WTC11 (cell line): ENCODE results near the gene FHIT. TPM values are rescaled to one million over a fixed set of nuclear protein-coding genes. Genes with fewer than 3 reads are reported as not detected.

Experiments used
- ATAC-seq: fragments of 200-7000 bp; cut with Tn5 transposase; 2 replicates; pipeline ENCODE4 v1.10.0; 2021; ENCODE audit warnings: mild to moderate bottlenecking, moderate library complexity
- CTCF ChIA-PET: fragments of 300-600 bp; sonication (Branson Sonifier 250); formaldehyde crosslinking; loops from one replicate; lab custom pipeline; 2021; ENCODE audit warnings: antibody characterized with exemption; lab: Charles Lee
- POLR2A ChIA-PET: fragments of 350-600 bp; sonication (Branson Sonifier 250); formaldehyde crosslinking; loops from one replicate; lab custom pipeline; 2021; ENCODE audit warnings: antibody characterized with exemption; lab: Charles Lee
- DNase-seq: peaks from one replicate; pipeline ENCODE4 v3.0.0; 2021; ENCODE audit warnings: low spot score
- H3K27ac Mint-ChIP-seq: 2 replicates; pipeline ENCODE4 v1.8.0; 2021; ENCODE audit warnings: mixed read lengths
- H3K27me3 Mint-ChIP-seq: 2 replicates; pipeline ENCODE4 v1.8.0; 2021; ENCODE audit warnings: low read depth, mild to moderate bottlenecking, moderate library complexity, mixed read lengths
- H3K36me3 Mint-ChIP-seq: 2 replicates; pipeline ENCODE4 v1.8.0; 2021; ENCODE audit warnings: mixed read lengths
- H3K4me1 Mint-ChIP-seq: 2 replicates; pipeline ENCODE4 v1.8.0; 2022; ENCODE audit warnings: mixed read lengths
- H3K4me3 Mint-ChIP-seq: 2 replicates; pipeline ENCODE4 v1.8.0; 2021; ENCODE audit warnings: mild to moderate bottlenecking, moderate library complexity, mixed read lengths
- H3K9me3 Mint-ChIP-seq: 2 replicates; pipeline ENCODE4 v1.8.0; 2021; ENCODE audit warnings: mixed read lengths
- AR ChIP-seq: fragments of 250-450 bp; sonication (Bioruptor Pico); IDR thresholded peaks from 2 replicates; pipeline ENCODE4 v1.9.0; 2021; ENCODE audit warnings: mild to moderate bottlenecking
- CBFB ChIP-seq: sonication (generic); formaldehyde crosslinking; IDR thresholded peaks from 2 replicates; pipeline ENCODE4 v1.8.1; 2022; ENCODE audit warnings: mild to moderate bottlenecking, low read depth, missing genetic modification reagents
- CREB1 ChIP-seq: sonication (generic); formaldehyde crosslinking; IDR thresholded peaks from 2 replicates; pipeline ENCODE4 v1.8.0; 2023; ENCODE audit warnings: mild to moderate bottlenecking, missing genetic modification reagents
- E2F1 ChIP-seq: sonication (generic); formaldehyde crosslinking; IDR thresholded peaks from 2 replicates; pipeline ENCODE4 v1.8.0; 2022; ENCODE audit warnings: mild to moderate bottlenecking, missing genetic modification reagents
- E2F5 ChIP-seq: sonication (generic); formaldehyde crosslinking; IDR thresholded peaks from 2 replicates; pipeline ENCODE4 v1.8.1; 2022; ENCODE audit warnings: mild to moderate bottlenecking, moderate library complexity, missing genetic modification reagents
- ERG ChIP-seq: fragments of 250-450 bp; sonication (Bioruptor Pico); IDR thresholded peaks from 2 replicates; pipeline ENCODE4 v1.8.0; 2021; ENCODE audit warnings: mild to moderate bottlenecking
- NR2C2 ChIP-seq: sonication (generic); formaldehyde crosslinking; IDR thresholded peaks from 2 replicates; pipeline ENCODE4 v1.8.0; 2022; ENCODE audit warnings: mild to moderate bottlenecking, missing genetic modification reagents
- OVOL2 ChIP-seq: fragments of 250-450 bp; sonication (Bioruptor Pico); IDR thresholded peaks from 2 replicates; pipeline ENCODE4 v1.9.0; 2021; ENCODE audit warnings: mild to moderate bottlenecking, borderline replicate concordance
- PRDM15 ChIP-seq: sonication (generic); formaldehyde crosslinking; IDR thresholded peaks from 2 replicates; pipeline ENCODE4 v1.8.0; 2022; ENCODE audit warnings: missing genetic modification reagents
- PRRX2 ChIP-seq: fragments of 250-450 bp; sonication (Bioruptor Pico); IDR thresholded peaks from 2 replicates; pipeline ENCODE4 v1.8.0; 2021; ENCODE audit warnings: mild to moderate bottlenecking
- RORB ChIP-seq: fragments of 250-450 bp; sonication (Bioruptor Pico); IDR thresholded peaks from 2 replicates; pipeline ENCODE4 v1.9.0; 2021; ENCODE audit warnings: mild to moderate bottlenecking
- TP53 ChIP-seq: sonication (generic); formaldehyde crosslinking; IDR thresholded peaks from 2 replicates; pipeline ENCODE4 v1.8.1; 2023; ENCODE audit warnings: mild to moderate bottlenecking, missing genetic modification reagents
- USF1 ChIP-seq: sonication (generic); formaldehyde crosslinking; IDR thresholded peaks from 2 replicates; pipeline ENCODE4 v1.8.0; 2022; ENCODE audit warnings: mild to moderate bottlenecking, missing genetic modification reagents
- ZBTB43 ChIP-seq: sonication (generic); formaldehyde crosslinking; IDR thresholded peaks from 2 replicates; pipeline ENCODE4 v1.8.1; 2023; ENCODE audit warnings: mild to moderate bottlenecking, missing genetic modification reagents
- ZNF317 ChIP-seq: sonication (generic); formaldehyde crosslinking; IDR thresholded peaks from 2 replicates; pipeline ENCODE4 v1.8.1; 2023; ENCODE audit warnings: low read depth, mild to moderate bottlenecking, moderate library complexity, missing genetic modification reagents, borderline replicate concordance
- ZNF512 ChIP-seq: sonication (generic); formaldehyde crosslinking; IDR thresholded peaks from 2 replicates; pipeline ENCODE4 v1.8.1; 2022; ENCODE audit warnings: missing genetic modification reagents, borderline replicate concordance
- total RNA-seq: library from RNA; stranded (reverse); gene quantifications from 3 replicates; pipeline ENCODE4 v1.2.3, GENCODE V29; 2021

The FHIT gene
- total RNA-seq, 1 experiment from 2014 or later, result 2.6 TPM

GRCh38 chr3:59882746-59883145 lies 1368.5 kb downstream of the FHIT start:
- no peak for TF ChIP-seq RORB (CRISPR knock-in tag)
- no peak for TF ChIP-seq ZNF317 (CRISPR knock-in tag)
- no peak for TF ChIP-seq CREB1 (CRISPR knock-in tag)
- ChIA-PET CTCF (interaction anchor here (0.8 kb wide), 1 partner anchor 72 kb away, joined by 3 read pairs; no protein-coding TSS in a partner anchor), POLR2A (no interaction called here)
- H3K27ac Mint-ChIP-seq, result no peak overlapping the region
- ATAC-seq (no peak), DNase-seq (no peak)
- H3K4me1 Mint-ChIP-seq, result peaks cover 20% of the 10 kb centered on the region
- H3K4me3 Mint-ChIP-seq, result no peak overlapping the region
- no peaks in the 10 kb centered on the region for H3K36me3 Mint-ChIP-seq
- no peaks in the 10 kb centered on the region for H3K9me3 Mint-ChIP-seq
- no peaks in the 10 kb centered on the region for H3K27me3 Mint-ChIP-seq

- DNase-seq, result no peak
- Mint-ChIP-seq H3K27ac (no peak overlapping the region), H3K36me3 (no peaks in the 10 kb centered on the region), H3K4me1 (peaks cover 20% of the 10 kb centered on the region), H3K9me3 (no peaks in the 10 kb centered on the region), H3K27me3 (no peaks in the 10 kb centered on the region), H3K4me3 (no peak overlapping the region)
- POLR2A ChIA-PET, result no interaction called here
- no peak for ATAC-seq
- no peak for TF ChIP-seq E2F1 (CRISPR knock-in tag)
- TF ChIP-seq PRRX2, result no peak
- no peak for TF ChIP-seq TP53 (CRISPR knock-in tag)
- TF ChIP-seq PRDM15 (CRISPR knock-in tag), result no peak
- no peak for TF ChIP-seq CBFB (CRISPR knock-in tag)
- TF ChIP-seq AR (CRISPR knock-in tag), result no peak
- no peak for TF ChIP-seq E2F5 (CRISPR knock-in tag)
- TF ChIP-seq ERG (CRISPR knock-in tag), result no peak
- TF ChIP-seq ZNF512 (CRISPR knock-in tag), result no peak
- TF ChIP-seq NR2C2, result no peak
- no peak for TF ChIP-seq OVOL2
- TF ChIP-seq USF1 (CRISPR knock-in tag), result no peak
- TF ChIP-seq ZBTB43, result no peak
- CTCF ChIA-PET, result no interaction called here
Measured at GRCh38 chr3:59880717-59881116, 1370.5 kb downstream of the FHIT start.
